GM23338 (cell line): ENCODE results near the gene LGALS13. TPM values are rescaled to one million over a fixed set of nuclear protein-coding genes. Genes with fewer than 3 reads are reported as not detected.

Experiments used
- ATAC-seq: fragments of 200-7000 bp; cut with Tn5 transposase; 3 replicates; pipeline ENCODE4 v1.9.1; 2020
- DNase-seq: peaks from one replicate; pipeline ENCODE4 v3.0.0-alpha.2; 2015; ENCODE audit warnings: low spot score
- H2AFZ ChIP-seq: fragments of 200-600 bp; sonication (generic); 2 replicates; pipeline ENCODE4 v1.8.0; 2016; ENCODE audit warnings: antibody characterized with exemption, mild to moderate bottlenecking, moderate library complexity
- H3F3A ChIP-seq: fragments of 200-600 bp; sonication (generic); replicated peaks from 2 replicates; pipeline ENCODE4 v1.8.0; 2017; ENCODE audit warnings: antibody characterized with exemption, mixed run types, low read depth
- H3K27ac ChIP-seq: fragments of 200-600 bp; sonication (generic); 2 replicates; pipeline ENCODE4 v1.6.1; 2016; ENCODE audit warnings: low read depth
- H3K27me3 ChIP-seq: fragments of 200-600 bp; sonication (generic); 2 replicates; pipeline ENCODE4 v1.8.0; 2016; ENCODE audit warnings: mild to moderate bottlenecking, mixed run types, moderate library complexity; ENCODE audit not compliant: insufficient read depth
- H3K36me3 ChIP-seq: fragments of 200-600 bp; sonication (generic); 2 replicates; pipeline ENCODE4 v1.8.0; 2016; ENCODE audit warnings: mild to moderate bottlenecking; ENCODE audit not compliant: insufficient read depth
- H3K4me1 ChIP-seq: fragments of 200-600 bp; sonication (generic); 2 replicates; pipeline ENCODE4 v1.8.0; 2016; ENCODE audit warnings: mild to moderate bottlenecking, moderate library complexity; ENCODE audit not compliant: insufficient read depth
- H3K4me2 ChIP-seq: fragments of 200-600 bp; sonication (generic); 2 replicates; pipeline ENCODE4 v1.7.1; 2017; ENCODE audit warnings: mixed run types
- H3K4me3 ChIP-seq: fragments of 200-600 bp; sonication (generic); 2 replicates; pipeline ENCODE4 v1.6.1; 2016; ENCODE audit warnings: mixed run types
- H3K79me2 ChIP-seq: fragments of 200-600 bp; sonication (generic); replicated peaks from 2 replicates; pipeline ENCODE4 v1.8.0; 2017; ENCODE audit warnings: mild to moderate bottlenecking; ENCODE audit not compliant: insufficient read depth
- H3K9me2 ChIP-seq: fragments of 200-600 bp; sonication (generic); 2 replicates; pipeline ENCODE4 v1.8.0; 2017; ENCODE audit not compliant: insufficient read depth
- H4K20me1 ChIP-seq: fragments of 200-600 bp; sonication (generic); replicated peaks from 2 replicates; pipeline ENCODE4 v1.8.0; 2017; ENCODE audit warnings: mild to moderate bottlenecking; ENCODE audit not compliant: insufficient read depth
- H3K27ac Mint-ChIP-seq: 2 replicates; pipeline ENCODE4 v1.8.0; 2020; ENCODE audit warnings: inconsistent platforms, mild to moderate bottlenecking, moderate library complexity, mixed read lengths
- H3K27me3 Mint-ChIP-seq: 3 replicates; pipeline ENCODE4 v1.8.0; 2022; ENCODE audit warnings: low read depth, mild to moderate bottlenecking, moderate library complexity, mixed read lengths, inconsistent platforms; ENCODE audit not compliant: insufficient read depth, poor library complexity
- H3K36me3 Mint-ChIP-seq: 3 replicates; pipeline ENCODE4 v1.8.0; 2021; ENCODE audit warnings: low read depth, mild to moderate bottlenecking, inconsistent platforms, moderate library complexity, mixed read lengths
- H3K4me1 Mint-ChIP-seq: 3 replicates; pipeline ENCODE4 v1.8.0; 2020; ENCODE audit warnings: mild to moderate bottlenecking, inconsistent platforms, mixed read lengths
- H3K4me3 Mint-ChIP-seq: 3 replicates; pipeline ENCODE4 v1.8.0; 2021; ENCODE audit warnings: moderate library complexity, mild to moderate bottlenecking, inconsistent platforms, mixed read lengths
- H3K9me3 Mint-ChIP-seq: 3 replicates; pipeline ENCODE4 v1.8.0; 2020; ENCODE audit warnings: moderate library complexity, mild to moderate bottlenecking, inconsistent platforms, mixed read lengths
- CREB1 ChIP-seq: fragments of 250-450 bp; sonication (Bioruptor Pico); IDR thresholded peaks from 2 replicates; pipeline ENCODE4 v1.5.0; 2020; ENCODE audit warnings: low read depth, mild to moderate bottlenecking, moderate library complexity
- CTCF ChIP-seq, 2 experiments: fragments of 200-600 bp in 1 of 2; sonication (generic) in 1 of 2; conservative IDR thresholded peaks; 2 replicates each; pipeline versions ENCODE4 v1.5.1 to v1.6.1; 2016 to 2017; ENCODE audit warnings: antibody characterized with exemption in 2 of 2, low read depth in 2 of 2, mild to moderate bottlenecking in 2 of 2, moderate library complexity in 1 of 2
- ETS1 ChIP-seq: IDR thresholded peaks from 2 replicates; pipeline ENCODE4 v1.6.1; 2016; ENCODE audit warnings: antibody characterized with exemption
- EZH2 ChIP-seq: fragments of 200-600 bp; sonication (generic); IDR thresholded peaks from one replicate; pipeline ENCODE4 v1.8.0; 2017; ENCODE audit warnings: antibody characterized with exemption, mild to moderate bottlenecking, low read depth; ENCODE audit not compliant: unreplicated experiment
- EZH2phosphoT487 ChIP-seq: fragments of 200-600 bp; sonication (generic); IDR thresholded peaks from one replicate; pipeline ENCODE4 v1.8.1; 2018; ENCODE audit warnings: antibody characterized with exemption; ENCODE audit not compliant: unreplicated experiment
- JUNB ChIP-seq: IDR thresholded peaks from one replicate; pipeline ENCODE4 v1.6.1; 2016; ENCODE audit warnings: antibody characterized with exemption; ENCODE audit not compliant: unreplicated experiment
- NANOG ChIP-seq: IDR thresholded peaks from 2 replicates; pipeline ENCODE4 v1.6.1; 2016; ENCODE audit warnings: antibody characterized with exemption, borderline replicate concordance
- POLR2AphosphoS5 ChIP-seq: IDR thresholded peaks from 2 replicates; pipeline ENCODE4 v1.6.1; 2016; ENCODE audit warnings: antibody characterized with exemption, low read depth
- REST ChIP-seq: IDR thresholded peaks from one replicate; pipeline ENCODE4 v1.6.1; 2018; ENCODE audit warnings: antibody characterized with exemption; ENCODE audit not compliant: unreplicated experiment
- STAT1 ChIP-seq: IDR thresholded peaks from one replicate; pipeline ENCODE4 v1.6.1; 2016; ENCODE audit warnings: antibody characterized with exemption; ENCODE audit not compliant: unreplicated experiment
- ZNF114 ChIP-seq: fragments of 250-450 bp; sonication (Bioruptor Pico); IDR thresholded peaks from 2 replicates; pipeline ENCODE4 v1.5.0; 2020; ENCODE audit warnings: mild to moderate bottlenecking, moderate library complexity
- ZNF331 ChIP-seq: fragments of 250-450 bp; sonication (Bioruptor Pico); IDR thresholded peaks from 2 replicates; pipeline ENCODE4 v1.5.0; 2020; ENCODE audit warnings: low read depth, mild to moderate bottlenecking, moderate library complexity
- ZNF462 ChIP-seq: fragments of 250-450 bp; sonication (Bioruptor Pico); IDR thresholded peaks from 2 replicates; pipeline ENCODE4 v1.5.0; 2020; ENCODE audit warnings: mild to moderate bottlenecking, moderate library complexity
- polyA plus RNA-seq: library from polyadenylated mRNA; unstranded; fragments of >200 nt; fragmentation: Nextera tagmentation; extraction: Ambion mirVana; gene quantifications from 2 replicates; pipeline ENCODE4 v1.2.1, GENCODE V29; 2016
- total RNA-seq: library from RNA; depleted of rRNA; stranded (reverse); fragments of >200 nt; shearing (Covaris generic); gene quantifications from 2 replicates; pipeline ENCODE4 v1.2.3, GENCODE V29; 2014

Gene LGALS13
- total and polyA plus RNA-seq, 2 experiments from 2014 or later = not detected

GRCh38 chr19:39641773-39642172 is 39.4 kb downstream of the LGALS13 start:
- DNase-seq (no peak), ATAC-seq (no peak)
- no peaks in the 10 kb centered on the region; the same call in 1 of the 2 replicates for H4K20me1 ChIP-seq
- Mint-ChIP-seq H3K27me3 (peaks cover 13% of the 10 kb centered on the region), H3K4me3 (no peak overlapping the region), H3K4me1 (no peaks in the 10 kb centered on the region), H3K27ac (no peak overlapping the region), H3K36me3 (no peaks in the 10 kb centered on the region), H3K9me3 (no peaks in the 10 kb centered on the region)
- TF ChIP-seq NANOG (no peak), EZH2phosphoT487 (no peak), POLR2AphosphoS5 (no peak), REST (no peak), ZNF331 (CRISPR knock-in tag) (no peak), ZNF462 (CRISPR knock-in tag) (no peak), CREB1 (CRISPR knock-in tag) (no peak), ETS1 (no peak), STAT1 (no peak), ZNF114 (CRISPR knock-in tag) (no peak), CTCF (conservative IDR thresholded peaks at IDR 0.05; ENCODE audit: low read depth in 2 of 2) (no peak), EZH2 (no peak), JUNB (no peak)
- no peaks in the 10 kb centered on the region for H3F3A ChIP-seq
- H2AFZ ChIP-seq = no peak overlapping the region
- H3K79me2 ChIP-seq = no peaks in the 10 kb centered on the region
- H3K27ac ChIP-seq = no peak overlapping the region
- H3K4me3 ChIP-seq = no peak overlapping the region
- no peak overlapping the region for H3K4me2 ChIP-seq
- no peaks in the 10 kb centered on the region for H3K4me1 ChIP-seq
- no peaks in the 10 kb centered on the region for H3K27me3 ChIP-seq
- no peaks in the 10 kb centered on the region for H3K9me2 ChIP-seq
- H3K36me3 ChIP-seq = no peaks in the 10 kb centered on the region
